AG08396 (cell line): ENCODE results near the gene RPS10.
A peak's percentile ranks its signal among the peaks of the same experiment; 100 is the strongest.

ENCODE experiments used
- DNase-seq: peaks from one replicate; pipeline ENCODE4 v3.0.0; 2012; ENCODE audit warnings: low spot score, mixed read lengths

The RPS10 gene

DNA sequence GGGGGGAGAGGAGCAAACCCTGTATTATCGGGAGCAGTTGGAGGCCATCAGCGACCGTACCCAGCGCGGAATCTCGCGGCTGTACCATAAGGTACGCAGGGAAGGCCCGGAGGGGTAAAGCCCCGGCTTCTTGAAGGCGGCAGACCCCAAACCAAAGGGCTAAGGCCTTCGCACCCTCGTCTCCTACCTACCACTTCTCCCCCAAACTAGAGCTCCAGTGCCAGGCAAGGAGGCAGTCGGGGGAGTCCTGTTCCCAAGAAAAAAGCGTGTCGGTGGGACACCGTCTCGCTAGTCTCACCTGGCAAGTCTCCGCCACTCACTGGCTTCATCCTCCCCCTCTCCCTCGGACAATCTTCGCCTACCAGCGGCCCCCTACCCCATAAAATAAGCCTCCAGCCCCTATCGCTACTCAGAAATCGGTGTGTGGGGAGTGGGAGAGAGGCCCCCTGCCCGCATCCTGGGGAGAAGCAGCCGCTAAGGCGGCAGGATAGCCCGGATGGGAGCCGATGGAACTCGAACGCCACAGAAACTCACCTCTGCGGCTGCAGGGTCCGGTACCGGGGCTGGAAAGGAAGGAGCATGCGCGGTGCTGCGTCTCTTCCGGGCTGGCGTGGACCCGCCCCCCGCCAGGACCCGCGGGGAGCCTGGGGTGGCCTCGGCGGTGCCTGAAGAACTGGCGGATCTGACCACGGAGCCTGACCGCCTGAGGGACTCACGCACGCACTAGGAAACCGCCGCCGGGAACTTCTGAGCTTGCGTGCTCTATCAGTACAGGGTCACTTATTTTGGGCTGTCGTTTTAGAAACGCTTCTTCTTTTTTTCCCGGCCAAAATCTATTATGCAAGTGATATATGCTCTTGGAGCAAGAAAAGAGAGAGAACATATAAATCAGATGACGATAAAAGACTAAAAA, at the start of gene RPS10:
Gene RPS10 (minus strand): TSS at position 572 of the 913 bp plus-strand sequence. CDS start 848 bp downstream, outside the sequence.
- DNase-seq = peak; percentile 99

GRCh38 chr6:34475238-34475682, 49.4 kb upstream of the RPS10 start:
- no peak for DNase-seq

DNA sequence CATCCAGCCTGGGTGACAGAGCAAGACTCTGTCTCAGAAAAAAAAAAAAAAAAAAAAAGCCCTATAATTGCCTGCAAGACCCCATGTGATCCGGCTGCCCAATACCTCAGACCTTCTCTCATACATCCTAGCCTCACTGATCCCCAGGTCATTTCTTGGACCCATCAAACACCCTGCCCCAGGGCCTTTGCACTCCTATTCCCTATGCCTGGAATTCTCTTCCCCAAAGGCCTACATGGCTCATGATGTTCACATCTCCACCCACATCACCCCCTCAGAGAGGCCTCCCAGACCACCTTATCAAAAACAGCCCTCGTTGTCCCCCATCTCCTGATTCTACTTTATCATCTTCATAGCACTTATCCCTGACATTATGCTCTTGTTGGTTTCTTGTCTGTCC, 48.9 kb upstream of the RPS10 start:
- no peak for DNase-seq

DNA sequence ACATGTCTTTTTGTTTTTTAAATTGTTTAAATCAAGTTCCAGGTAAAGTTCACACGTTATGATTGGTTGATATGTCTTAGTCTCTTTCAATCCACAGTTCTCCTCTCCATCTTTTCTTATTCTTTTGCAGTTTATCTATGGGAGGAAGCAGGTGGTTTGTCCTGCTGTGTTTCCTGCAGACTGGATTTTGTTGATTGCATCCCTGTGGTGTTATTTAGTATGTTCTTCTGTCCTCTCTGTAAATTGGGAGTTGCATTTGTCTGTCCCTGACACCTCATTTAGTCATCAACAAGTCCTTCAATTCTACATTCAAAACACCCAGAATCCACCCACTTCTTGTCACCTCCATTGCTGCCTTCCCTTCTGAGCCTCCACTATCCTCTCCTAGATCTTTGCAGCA, 48.1 kb upstream of the RPS10 start:
- DNase-seq = no peak

DNA sequence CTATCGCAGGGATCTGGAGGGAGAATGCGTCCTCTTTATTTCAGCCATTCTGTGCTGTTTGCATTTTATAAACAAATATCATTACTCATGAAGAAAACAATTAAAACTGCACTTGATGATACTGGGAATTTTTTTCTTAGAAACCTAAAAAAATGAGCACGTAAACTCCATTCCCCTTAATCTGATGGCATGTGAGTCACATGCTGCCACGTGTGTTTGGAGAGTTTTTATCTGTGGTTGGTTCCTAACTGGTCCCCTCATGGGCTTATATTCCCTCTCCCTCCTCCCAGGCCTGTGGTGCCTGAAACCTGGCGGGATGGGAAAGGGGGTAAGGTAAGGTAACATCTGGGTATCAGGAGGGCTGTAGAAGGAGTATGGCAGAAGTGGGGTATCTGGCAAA, 46.6 kb upstream of the RPS10 start:
- DNase-seq = no peak

DNA sequence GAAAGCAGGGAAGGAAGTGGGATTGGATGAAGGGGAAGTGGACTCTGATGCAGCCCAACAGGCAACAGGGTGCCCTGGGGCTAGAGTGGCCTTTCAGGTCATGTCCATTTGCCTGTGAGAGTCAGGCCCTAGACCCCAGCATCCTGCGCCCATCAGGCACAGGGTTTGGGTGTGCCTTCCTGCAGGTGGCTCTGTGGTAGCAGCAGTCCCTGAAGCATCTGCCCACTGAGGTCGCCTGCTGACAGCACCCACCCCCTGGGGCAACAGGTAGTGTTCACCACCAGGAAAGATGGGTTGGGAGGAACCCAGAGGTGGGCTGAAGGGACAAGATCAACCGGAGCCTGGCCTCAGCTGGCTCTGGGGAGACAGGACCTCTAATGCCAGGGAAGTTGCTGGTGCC, 43.6 kb upstream of the RPS10 start:
- DNase-seq = no peak

DNA sequence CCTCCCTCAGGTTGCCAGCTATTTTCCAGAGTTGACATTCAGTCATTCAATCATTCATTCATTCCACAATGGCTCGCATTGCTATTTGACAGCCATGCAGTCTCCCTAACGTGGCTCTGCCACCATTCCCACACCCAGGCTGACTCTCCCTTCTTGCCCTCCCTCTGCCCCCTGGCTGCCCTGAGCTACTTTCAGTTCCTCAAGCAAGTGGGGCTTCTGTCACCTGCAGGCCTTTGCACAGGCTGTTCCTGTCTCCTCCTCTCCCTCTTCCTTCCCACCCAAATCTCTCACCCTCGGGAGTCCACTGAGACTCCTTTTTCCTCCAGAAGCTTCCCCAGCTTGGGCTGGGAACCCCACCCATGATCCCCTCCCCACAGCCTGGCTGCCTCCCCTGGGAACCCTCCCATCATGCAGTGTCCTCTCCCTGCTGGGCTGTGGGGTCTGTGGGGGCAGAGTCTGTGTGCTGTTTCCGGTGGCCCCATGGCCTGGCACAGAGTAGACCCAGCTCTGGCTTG, 42.6 kb upstream of the RPS10 start:
- DNase-seq = no peak

- DNase-seq = no peak
These were observed 40.6 kb upstream of the RPS10 start for GRCh38 chr6:34466242-34467185.

DNA sequence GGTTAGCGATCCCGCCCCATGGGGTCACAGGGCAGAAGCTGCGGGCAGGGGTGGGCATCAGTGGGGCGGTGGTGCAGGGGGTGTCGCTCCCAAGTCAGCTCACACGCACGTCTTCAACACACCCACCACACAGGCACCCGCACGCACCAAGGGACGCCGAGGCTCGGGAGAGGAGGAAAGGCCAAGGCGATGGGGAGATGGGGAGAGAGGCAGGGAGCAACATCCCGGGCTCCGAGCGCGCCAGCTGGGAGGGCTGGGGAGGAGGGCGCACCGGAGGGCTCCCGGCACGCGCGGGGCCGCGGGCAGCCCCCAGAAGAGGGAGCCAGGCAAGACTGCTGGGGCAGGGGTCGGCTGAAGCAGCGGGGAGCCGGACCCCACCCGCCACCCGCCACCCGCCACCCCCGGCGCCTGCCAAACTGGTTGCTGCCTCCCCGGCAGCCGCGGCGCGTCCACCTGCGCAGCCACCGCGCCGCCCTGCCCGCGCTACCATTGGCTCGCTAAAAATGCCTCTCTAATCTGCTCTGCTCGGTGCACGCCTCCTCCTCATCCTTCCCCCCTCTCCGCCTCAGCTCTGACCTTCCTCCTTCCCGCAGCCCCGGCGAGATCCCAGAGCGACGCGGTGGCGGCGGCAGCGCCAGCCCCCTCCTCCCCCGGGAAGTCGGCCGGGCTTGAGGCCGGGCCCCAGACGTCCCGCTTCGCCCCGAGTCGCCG, 39.8 kb upstream of the RPS10 start, which contains the start of gene PACSIN1:
Gene PACSIN1 (plus strand): TSS at position 546 of the 711 bp plus-strand sequence. CDS start 60,230 bp downstream, outside the sequence.
- DNase-seq = peak; percentile 56

GRCh38 chr6:34463849-34464248, 38.0 kb upstream of the RPS10 start:
- no peak for DNase-seq

GRCh38 chr6:34463299-34463698, 37.4 kb upstream of the RPS10 start:
- no peak for DNase-seq

GRCh38 chr6:34462551-34462971, 36.7 kb upstream of the RPS10 start:
- DNase-seq = peak; percentile 53

- DNase-seq = no peak
These were observed 36.1 kb upstream of the RPS10 start for GRCh38 chr6:34462010-34462409.

GRCh38 chr6:34460796-34461507, 35.1 kb upstream of the RPS10 start:
- no peak for DNase-seq

DNA sequence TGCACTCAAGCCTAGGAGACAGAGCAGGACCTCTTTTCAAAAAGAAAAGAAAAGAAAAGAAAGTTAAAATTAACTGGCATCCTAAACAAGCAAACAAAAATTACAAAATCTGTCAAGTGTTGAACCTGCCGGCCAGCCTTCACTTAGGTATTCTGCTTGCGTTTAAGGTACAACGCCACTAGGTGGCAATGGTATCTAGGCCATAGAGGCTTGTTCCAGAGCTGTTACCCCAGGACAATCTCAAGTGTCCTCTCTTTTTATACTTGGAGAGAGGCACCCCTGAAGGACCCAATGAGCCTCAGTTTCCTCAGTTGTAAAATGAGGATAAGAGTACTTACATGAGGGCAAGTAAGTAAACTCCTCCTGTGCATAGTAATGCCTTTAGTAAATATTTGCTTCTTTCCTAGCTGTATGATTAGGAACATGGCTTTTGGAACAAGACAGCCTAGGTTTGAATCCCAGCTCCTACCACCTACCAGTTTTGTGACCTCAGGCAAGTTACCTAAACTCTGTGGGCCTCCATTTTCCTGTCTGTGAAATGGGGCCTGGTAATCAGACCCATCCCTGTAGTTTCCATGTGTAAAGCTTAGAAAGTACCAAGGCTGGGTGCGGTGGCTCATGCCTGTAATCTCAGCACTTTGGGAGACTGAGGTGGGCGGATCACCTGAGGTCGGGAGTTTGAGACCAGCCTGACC, 34.2 kb upstream of the RPS10 start:
- DNase-seq = peak; percentile 61

- DNase-seq = no peak
These were observed 32.2 kb upstream of the RPS10 start for GRCh38 chr6:34457742-34458735.

- no peak for DNase-seq
These were observed 31.5 kb upstream of the RPS10 start for GRCh38 chr6:34457382-34457741.

DNA sequence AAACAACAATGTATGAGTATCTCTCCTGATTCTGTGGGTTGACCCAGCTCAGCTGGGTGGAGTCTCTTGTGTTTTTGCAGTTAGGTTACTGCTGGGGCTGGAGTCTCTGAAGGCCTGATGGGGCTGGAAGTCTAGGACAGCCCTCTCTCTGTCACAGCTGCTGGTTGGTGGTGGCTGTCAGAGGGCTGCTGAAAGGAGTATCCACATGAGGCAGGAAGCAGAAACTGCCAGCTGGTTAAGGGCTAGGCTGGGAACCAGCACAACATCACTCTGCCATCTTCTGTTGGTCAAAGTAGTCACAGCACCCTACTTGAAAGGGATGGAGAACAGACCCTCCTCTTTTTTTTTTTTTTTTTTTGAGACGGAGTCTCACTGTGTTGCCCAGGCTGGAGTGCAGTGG, 30.0 kb upstream of the RPS10 start:
- no peak for DNase-seq

DNA sequence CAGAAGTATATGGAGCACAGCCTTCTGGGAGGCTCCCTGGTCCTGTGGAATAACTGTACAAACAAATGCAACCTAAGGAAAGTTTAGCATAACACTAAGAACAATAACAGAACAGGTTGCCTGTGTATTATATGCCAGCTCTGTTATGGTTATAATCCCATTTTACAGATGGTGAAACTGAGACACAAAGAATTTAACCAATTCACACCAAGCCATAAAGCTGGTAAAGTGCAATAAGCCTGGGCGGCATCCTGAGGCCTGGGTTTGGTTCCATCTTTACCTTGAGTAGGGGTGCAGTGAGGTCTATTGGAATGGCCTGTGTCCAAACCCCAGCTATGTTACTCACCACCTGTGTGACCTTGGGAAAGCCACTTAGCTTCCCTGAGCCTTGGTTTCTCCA, 25.3 kb upstream of the RPS10 start:
- no peak for DNase-seq
